Dendritic cell treated with granulocyte-macrophage colony-stimulating factor and Interleukin-4, amounts not matched to agents 40 ng/mL and 50 ng/mL, for 4 days (primary cell): ENCODE measurements around the gene NPHP4.

Source experiments
- H3K27ac Mint-ChIP-seq: one replicate; pipeline ENCODE4 v1.8.0; 2022; ENCODE audit warnings: mild to moderate bottlenecking, mixed read lengths
- H3K27me3 Mint-ChIP-seq: one replicate; pipeline ENCODE4 v1.8.0; 2022; ENCODE audit warnings: mild to moderate bottlenecking, mixed read lengths
- H3K36me3 Mint-ChIP-seq: one replicate; pipeline ENCODE4 v1.8.0; 2022; ENCODE audit warnings: low read depth, mixed read lengths
- H3K4me1 Mint-ChIP-seq: one replicate; pipeline ENCODE4 v1.8.0; 2022; ENCODE audit warnings: low read depth, mixed read lengths
- H3K4me3 Mint-ChIP-seq: one replicate; pipeline ENCODE4 v1.8.0; 2022; ENCODE audit warnings: mild to moderate bottlenecking, moderate library complexity, mixed read lengths
- H3K9me3 Mint-ChIP-seq: one replicate; pipeline ENCODE4 v1.8.0; 2022; ENCODE audit warnings: mixed read lengths
- intact Hi-C: fragments of 100-400 bp; cut with micrococcal nuclease; formaldehyde crosslinking; loops from one replicate; pipeline ENCODE4 v1.15.0; 2022

NPHP4 gene

DNA sequence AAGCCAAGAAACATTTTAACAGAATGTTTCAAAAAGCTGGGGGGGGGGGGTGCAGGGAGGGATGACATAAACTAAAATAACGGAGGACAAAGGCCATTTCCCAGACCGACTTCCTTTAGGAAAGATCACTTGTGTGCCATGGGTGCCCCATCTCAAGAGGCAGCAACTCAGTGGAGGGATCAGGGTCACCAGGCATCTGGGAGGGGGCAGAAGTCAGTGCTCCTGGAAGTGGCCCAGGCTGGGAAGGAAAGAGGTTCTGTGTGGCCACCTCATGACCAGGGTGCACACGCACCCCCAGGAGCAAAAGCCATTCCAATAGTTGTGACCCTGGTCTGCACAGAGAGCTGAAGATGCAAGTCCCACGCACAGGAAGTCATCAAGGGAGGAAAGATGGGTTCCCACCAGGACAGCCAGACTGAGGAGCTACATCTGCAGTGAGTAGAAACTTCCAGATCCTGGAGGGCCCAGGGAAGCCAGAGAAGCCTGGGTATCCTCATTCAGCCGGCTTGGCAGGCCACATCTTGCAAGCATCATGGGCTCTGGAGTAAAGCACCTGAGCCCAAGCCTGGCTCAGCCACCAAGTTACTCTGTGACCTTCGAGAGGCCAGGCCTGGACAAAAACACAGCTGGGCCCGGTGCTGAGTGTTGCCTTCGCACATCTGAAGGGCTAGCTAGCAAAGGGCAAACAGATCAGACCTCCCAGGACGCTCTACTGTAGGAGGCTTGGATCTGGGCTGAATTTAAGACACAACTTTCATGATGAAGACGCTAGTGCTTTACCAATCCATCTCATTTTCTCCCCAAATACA lies 36.0 kb downstream of the NPHP4 start:
- Mint-ChIP-seq H3K27me3 (no peaks in the 10 kb centered on the region), H3K4me3 (no peak overlapping the region), H3K4me1 (no peaks in the 10 kb centered on the region), H3K27ac (no peak overlapping the region), H3K36me3 (peaks cover 85% of the 10 kb centered on the region), H3K9me3 (no peaks in the 10 kb centered on the region)
- intact Hi-C loops: no loop called here

DNA sequence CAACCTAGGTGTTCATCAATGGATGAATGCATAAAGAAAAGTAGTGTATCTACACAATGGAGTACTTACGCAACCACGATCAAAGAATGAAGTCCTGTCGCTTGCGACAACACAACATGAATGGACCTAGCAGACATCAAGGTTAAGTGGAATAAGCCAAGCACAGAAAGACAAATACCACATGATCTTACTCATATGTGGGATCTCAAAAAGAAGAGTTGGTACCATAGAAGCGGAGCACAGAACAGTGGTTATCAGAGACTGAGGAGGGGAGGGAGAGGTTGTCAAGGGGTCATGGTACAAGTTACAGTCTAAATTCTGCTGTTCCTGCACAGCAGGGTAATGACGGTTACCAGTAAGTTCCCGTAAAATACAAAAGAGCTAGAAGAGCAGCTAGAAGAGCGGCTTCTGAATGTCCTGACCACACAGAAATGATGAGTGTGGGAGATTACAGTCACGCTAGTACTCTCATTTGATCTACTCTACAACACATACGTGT lies 36.7 kb downstream of the NPHP4 start:
- no peaks in the 10 kb centered on the region for H3K9me3 Mint-ChIP-seq
- H3K27ac Mint-ChIP-seq: no peak overlapping the region
- intact Hi-C loops: no loop called here
- no peak overlapping the region for H3K4me3 Mint-ChIP-seq
- H3K4me1 Mint-ChIP-seq: no peaks in the 10 kb centered on the region
- no peaks in the 10 kb centered on the region for H3K27me3 Mint-ChIP-seq
- H3K36me3 Mint-ChIP-seq: peaks cover 85% of the 10 kb centered on the region

DNA sequence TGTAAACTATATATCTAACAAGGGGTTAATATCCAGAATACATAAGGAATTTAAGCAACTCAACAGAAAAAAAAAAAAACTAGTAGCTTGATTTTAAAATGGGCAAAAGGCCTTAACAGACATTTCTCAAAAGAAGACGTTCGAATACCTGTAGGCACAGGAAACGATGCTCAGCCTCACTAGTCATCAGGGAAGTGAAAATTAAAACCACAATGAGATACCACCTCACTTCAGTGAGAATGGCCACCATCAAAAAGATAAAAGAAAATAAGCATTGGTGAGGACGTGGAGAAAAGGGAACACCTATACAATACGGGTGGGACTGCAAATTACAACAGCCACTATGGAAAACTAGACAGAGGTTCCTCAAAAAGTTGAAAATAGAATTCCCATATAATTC lies 37.3 kb downstream of the NPHP4 start:
- no peaks in the 10 kb centered on the region for H3K4me1 Mint-ChIP-seq
- intact Hi-C loops: no loop called here
- peaks cover 82% of the 10 kb centered on the region for H3K36me3 Mint-ChIP-seq
- H3K27ac Mint-ChIP-seq: no peak overlapping the region
- no peaks in the 10 kb centered on the region for H3K27me3 Mint-ChIP-seq
- no peak overlapping the region for H3K4me3 Mint-ChIP-seq
- H3K9me3 Mint-ChIP-seq: no peaks in the 10 kb centered on the region

DNA sequence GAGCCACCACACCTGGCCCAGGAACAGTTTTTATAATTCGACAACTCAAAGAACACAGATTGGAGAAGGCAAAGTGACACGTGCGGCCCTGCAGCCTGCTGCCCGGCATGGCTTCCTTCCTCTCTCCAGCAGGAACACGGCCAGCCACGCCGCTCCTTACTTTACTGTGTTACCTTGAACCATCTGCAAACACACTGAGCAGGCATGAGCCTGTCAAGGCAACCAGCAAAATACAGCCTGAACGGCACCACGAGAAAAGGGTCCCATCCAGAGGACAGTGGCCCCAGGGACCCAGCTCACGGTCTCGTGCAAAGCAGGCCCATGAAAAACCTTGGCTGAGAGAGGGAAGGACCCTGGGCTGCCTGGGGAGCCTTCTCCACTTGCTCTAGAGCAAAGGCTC lies 38.8 kb downstream of the NPHP4 start:
- Mint-ChIP-seq H3K27me3 (no peaks in the 10 kb centered on the region), H3K4me3 (no peak overlapping the region), H3K27ac (no peak overlapping the region), H3K4me1 (no peaks in the 10 kb centered on the region), H3K36me3 (peaks cover 83% of the 10 kb centered on the region), H3K9me3 (no peaks in the 10 kb centered on the region)
- intact Hi-C loops: no loop called here

DNA sequence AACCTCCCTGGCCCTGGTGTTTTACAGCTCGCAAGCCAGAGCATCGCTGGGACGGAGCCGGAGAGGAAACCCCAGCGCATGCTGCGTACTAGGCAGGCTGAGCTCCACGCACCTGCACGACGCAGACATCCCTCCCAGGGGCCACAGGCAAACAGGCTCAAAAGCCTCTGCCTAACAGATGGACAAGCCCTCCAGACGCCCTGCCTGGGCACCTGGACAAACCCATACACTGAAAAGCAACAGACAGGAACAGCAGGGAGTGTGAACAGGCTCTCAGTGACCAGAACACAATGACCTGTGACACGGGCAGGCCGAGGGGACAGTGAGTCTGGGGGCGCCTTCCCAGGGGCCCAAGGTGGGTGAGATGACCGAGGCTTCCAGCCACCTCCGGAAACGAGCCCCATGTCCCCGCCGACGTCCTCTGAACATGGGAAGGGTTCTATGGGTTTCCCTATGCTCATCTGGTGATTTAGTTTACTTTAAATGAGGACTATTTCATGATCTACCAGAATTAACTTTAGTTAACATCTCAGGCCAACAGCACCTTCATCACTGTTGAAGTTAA lies 40.3 kb downstream of the NPHP4 start:
- Mint-ChIP-seq H3K27ac (no peak overlapping the region), H3K9me3 (no peaks in the 10 kb centered on the region), H3K27me3 (no peaks in the 10 kb centered on the region), H3K4me3 (no peak overlapping the region), H3K4me1 (no peaks in the 10 kb centered on the region), H3K36me3 (peaks cover 87% of the 10 kb centered on the region)
- intact Hi-C loops: no loop called here

DNA sequence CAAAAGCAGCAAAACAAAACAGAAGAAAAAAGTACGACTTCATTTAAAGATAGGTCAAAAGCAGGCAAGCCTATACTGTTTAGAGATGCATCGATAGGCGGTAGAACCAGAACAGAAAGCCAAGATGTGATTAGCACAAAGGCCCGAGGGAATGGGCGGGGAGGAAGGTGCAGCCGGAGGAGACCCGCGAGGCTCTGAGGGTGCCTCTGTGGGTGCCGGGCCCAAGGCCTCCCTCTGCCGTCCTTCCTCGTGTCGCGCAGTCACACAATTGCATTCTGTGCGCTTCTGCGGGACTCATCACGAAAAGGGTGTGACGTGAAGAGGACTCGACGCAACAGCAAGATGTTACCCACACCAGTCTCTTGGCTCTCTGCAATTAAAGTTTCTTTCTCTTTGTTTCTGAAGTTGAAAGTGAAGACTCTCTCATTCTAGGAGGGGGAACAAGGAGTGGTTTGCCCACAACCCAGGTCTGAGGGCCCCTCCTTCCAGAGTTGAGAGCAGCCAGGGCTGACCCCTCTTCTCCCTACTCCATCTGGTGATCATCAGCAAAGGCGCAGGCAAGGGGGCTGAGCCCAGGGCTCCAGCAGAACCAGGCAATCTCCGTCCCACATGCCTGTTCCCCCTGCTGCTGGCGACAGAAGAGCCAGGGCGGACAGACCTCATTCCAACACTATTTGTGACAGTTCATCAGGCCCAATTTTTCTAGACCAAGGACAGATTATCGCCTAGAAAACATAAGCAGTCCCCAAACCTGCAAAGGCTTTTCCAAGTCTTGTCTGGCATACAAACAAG lies 41.0 kb downstream of the NPHP4 start:
- no peak overlapping the region for H3K4me3 Mint-ChIP-seq
- no peaks in the 10 kb centered on the region for H3K27me3 Mint-ChIP-seq
- H3K4me1 Mint-ChIP-seq: no peaks in the 10 kb centered on the region
- intact Hi-C loops: no loop called here
- no peak overlapping the region for H3K27ac Mint-ChIP-seq
- peaks cover 85% of the 10 kb centered on the region for H3K36me3 Mint-ChIP-seq
- no peaks in the 10 kb centered on the region for H3K9me3 Mint-ChIP-seq

DNA sequence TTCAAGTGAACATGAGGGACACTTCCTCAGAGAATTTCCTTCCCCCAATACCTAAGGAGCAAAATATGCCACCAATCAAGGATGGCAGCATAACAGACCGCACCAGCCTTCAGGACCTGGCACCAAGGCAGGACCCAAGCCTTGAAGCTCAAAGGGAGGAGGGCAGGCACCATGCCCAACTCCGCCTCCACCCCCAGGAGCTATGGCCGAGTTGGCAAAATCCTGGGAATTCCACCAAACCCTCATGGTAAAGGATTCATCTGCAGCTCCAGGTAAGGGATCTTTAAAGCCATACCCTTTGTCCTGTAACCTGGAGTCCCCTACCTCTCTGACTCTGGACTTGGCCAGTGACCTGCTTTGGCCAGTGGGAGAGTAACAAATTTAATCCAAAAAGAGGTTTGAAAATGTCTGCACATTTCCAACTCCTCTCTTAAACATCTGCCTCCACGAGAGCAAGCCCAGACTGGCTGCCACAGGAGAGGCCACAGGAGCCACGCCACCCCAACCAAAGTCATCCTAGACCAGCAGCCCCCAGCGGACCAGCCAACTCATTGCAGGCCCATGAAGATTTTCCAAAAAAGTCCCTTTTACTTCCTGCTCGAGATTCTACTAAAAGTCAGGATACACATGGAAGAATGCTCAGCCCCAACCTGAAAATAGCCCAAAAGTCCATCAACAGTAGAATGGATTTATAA lies 41.9 kb downstream of the NPHP4 start:
- no peak overlapping the region for H3K4me3 Mint-ChIP-seq

DNA sequence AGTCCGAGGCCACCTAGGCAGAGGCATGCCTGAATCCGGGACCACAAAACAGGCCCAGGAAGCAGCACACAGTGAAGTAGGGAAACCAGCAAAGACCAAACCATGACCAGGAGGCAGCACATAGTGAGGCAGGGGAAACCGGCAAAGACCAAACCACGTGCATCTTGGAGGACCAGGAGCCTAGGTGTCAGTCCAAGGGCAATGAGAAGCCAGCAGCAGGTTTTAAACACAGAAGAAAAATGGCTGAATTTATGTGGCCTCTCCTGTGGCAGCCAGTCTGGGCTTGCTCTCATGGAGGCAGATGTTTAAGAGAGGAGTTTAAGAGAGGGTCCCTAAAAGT lies 42.5 kb downstream of the NPHP4 start:
- peaks cover 83% of the 10 kb centered on the region for H3K36me3 Mint-ChIP-seq
- no peak overlapping the region for H3K27ac Mint-ChIP-seq
- no peaks in the 10 kb centered on the region for H3K4me1 Mint-ChIP-seq
- H3K9me3 Mint-ChIP-seq: no peaks in the 10 kb centered on the region
- intact Hi-C loops: no loop called here
- no peak overlapping the region for H3K4me3 Mint-ChIP-seq
- H3K27me3 Mint-ChIP-seq: no peaks in the 10 kb centered on the region

More for the DNA sequence above, 41.9 kb downstream of the NPHP4 start:
- H3K36me3 Mint-ChIP-seq: peaks cover 83% of the 10 kb centered on the region
- H3K27me3 Mint-ChIP-seq: no peaks in the 10 kb centered on the region
- H3K27ac Mint-ChIP-seq: no peak overlapping the region
- no peaks in the 10 kb centered on the region for H3K9me3 Mint-ChIP-seq
- no peaks in the 10 kb centered on the region for H3K4me1 Mint-ChIP-seq
- intact Hi-C loops: no loop called here

DNA sequence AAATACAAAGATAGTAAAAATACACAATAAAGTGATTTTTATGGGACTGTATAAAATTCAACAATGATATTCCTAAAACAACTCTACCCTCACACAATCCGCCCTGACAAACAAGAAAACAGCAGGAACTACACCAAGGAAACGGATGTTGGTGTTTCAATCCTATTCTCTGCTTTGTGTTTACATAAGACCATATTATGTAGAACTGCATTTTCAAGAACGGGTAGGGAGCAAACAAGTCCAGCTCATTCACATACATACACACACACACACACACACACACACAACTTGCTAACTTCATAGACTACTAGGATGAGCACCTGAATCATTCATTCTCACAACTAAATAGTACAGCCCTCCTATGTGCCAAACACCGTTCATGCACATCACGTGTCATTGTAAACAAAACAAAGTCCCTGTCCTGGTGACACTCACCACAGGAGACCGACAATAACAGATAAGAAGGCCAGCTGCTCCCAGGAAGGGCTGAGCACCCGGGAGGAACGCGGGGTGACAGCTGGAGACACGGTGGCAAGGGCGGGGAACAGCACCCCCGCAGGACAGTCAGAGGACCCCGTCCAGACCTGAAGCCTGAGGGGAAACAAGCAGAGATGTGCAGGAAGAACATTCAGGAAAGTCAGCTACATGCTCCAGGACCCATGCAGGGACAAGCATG lies 43.0 kb downstream of the NPHP4 start:
- intact Hi-C loops: no loop called here
- Mint-ChIP-seq H3K27ac (no peak overlapping the region), H3K9me3 (no peaks in the 10 kb centered on the region), H3K4me3 (no peak overlapping the region), H3K4me1 (no peaks in the 10 kb centered on the region), H3K36me3 (peaks cover 83% of the 10 kb centered on the region), H3K27me3 (no peaks in the 10 kb centered on the region)

DNA sequence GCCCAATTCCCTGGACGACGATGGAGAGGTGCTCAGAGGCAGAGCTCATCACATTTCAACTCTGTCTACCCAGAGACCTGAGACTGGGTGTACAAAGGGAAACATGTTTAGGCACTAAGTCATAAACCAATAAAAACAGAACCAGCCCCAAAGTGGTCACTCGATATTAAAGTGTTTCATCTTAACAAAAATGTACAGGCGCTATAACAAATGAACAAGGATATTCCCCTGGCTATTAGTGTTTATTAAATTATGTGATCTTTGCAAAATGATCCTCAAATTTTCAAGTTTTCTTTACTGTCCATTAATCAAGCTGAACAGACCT lies 43.6 kb downstream of the NPHP4 start:
- intact Hi-C loops: no loop called here

DNA sequence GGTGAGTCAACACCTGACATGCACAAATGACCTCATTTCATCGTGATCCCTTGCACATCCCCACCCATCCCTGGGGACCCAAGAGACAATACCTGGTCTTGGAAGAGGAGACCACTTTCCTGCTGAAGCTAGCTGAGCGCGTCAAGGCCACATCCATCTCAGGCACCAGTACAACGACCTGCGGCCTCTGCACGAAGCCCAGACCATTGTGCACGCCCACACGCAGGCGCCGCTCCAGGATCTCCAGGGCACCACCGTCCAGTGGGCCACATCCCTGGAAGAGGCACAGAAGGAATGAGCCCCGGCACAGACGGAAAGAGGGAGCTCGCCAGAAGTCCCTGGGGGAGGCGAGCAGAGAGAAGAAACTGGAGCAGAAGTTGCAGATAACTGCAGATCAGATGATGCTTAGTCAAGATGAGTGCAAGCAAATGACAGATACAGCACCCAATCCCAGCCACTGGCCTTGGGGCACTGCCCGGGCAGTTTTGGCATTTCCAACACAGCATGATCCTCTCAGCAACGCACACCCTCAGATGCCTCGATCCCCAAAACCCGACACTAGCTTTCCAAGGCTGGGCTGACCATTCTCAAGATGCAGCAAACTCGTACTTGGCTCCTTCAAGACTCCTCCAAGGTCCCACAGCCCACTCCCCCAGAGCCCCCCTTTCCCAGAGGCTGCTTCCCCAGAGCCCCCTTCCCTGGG lies 44.1 kb downstream of the NPHP4 start:
- Mint-ChIP-seq H3K27me3 (no peaks in the 10 kb centered on the region), H3K36me3 (peaks cover 82% of the 10 kb centered on the region), H3K27ac (no peak overlapping the region), H3K4me3 (no peak overlapping the region), H3K9me3 (no peaks in the 10 kb centered on the region), H3K4me1 (no peaks in the 10 kb centered on the region)
- intact Hi-C loops: no loop called here

More for the DNA sequence above, 43.6 kb downstream of the NPHP4 start:
- Mint-ChIP-seq H3K9me3 (no peaks in the 10 kb centered on the region), H3K4me3 (no peak overlapping the region), H3K36me3 (peaks cover 84% of the 10 kb centered on the region), H3K27ac (no peak overlapping the region), H3K27me3 (no peaks in the 10 kb centered on the region), H3K4me1 (no peaks in the 10 kb centered on the region)

DNA sequence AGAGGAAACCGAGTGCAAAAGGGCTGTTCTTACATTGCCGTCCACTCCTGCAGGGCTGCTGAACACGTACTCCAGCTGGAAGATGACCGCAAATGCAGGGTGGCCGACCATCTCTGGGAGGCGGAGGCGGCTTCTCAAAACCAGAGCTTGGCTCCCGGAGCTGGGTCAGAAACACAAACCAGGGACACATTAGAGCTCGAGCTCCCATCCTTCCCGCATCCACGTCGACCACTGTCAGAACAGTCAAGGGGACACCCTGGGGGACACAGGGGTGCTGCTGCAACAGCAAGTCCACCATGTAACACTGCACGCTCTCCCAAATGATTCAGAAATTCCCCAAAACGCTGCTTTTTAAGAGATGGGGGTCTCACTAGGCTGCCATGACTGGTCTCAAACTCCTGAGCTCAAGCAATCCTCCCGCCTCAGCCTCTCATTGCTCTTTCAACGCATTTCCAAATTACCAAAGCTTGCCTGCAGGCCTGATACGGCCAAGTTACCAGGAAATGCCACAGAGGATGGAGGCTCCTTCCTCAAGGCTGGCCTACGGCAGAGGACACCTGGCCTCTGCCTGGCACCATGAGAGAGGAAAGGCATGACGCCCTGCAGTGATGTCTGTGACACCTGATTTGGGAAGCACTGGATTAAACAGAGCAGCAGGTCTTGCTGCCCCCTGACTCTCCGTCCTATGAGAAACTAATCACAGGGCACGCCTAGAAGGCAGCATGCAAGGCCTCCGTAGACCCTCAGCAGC lies 45.0 kb downstream of the NPHP4 start:
- H3K27ac Mint-ChIP-seq: no peak overlapping the region

More for the DNA sequence above, 45.0 kb downstream of the NPHP4 start:
- no peaks in the 10 kb centered on the region for H3K27me3 Mint-ChIP-seq
- intact Hi-C loops: no loop called here
- peaks cover 75% of the 10 kb centered on the region for H3K36me3 Mint-ChIP-seq
- no peaks in the 10 kb centered on the region for H3K4me1 Mint-ChIP-seq
- H3K9me3 Mint-ChIP-seq: no peaks in the 10 kb centered on the region
- H3K4me3 Mint-ChIP-seq: no peak overlapping the region
